Epithelial cell of esophagus (primary cell): ENCODE results near the gene ETV7.
"Not testable (repeated sequence)": the region's sequence is repeated elsewhere in the genome, so short reads cannot be mapped to it uniquely, and the experiment has no call there.

Experiments
- DNase-seq: peaks from one replicate; pipeline ENCODE4 v3.0.0; 2010; ENCODE audit warnings: low read depth
- H3K4me3 ChIP-seq: 2 replicates; pipeline ENCODE4 v1.5.1; 2011; ENCODE audit warnings: mild to moderate bottlenecking, low read length, control low read depth
- CTCF ChIP-seq: IDR thresholded peaks from 2 replicates; pipeline ENCODE4 v1.5.1; 2011; ENCODE audit warnings: low read depth, mild to moderate bottlenecking, low read length, control low read depth, inconsistent platforms; ENCODE audit not compliant: insufficient read depth; ENCODE audit errors: missing control alignments

ETV7 gene

GRCh38 chr6:36343109-36343680, 44.3 kb downstream of the ETV7 start:
- TF ChIP-seq CTCF: no peak
- no peak overlapping the region for H3K4me3 ChIP-seq
- DNase-seq: no peak

GRCh38 chr6:36340618-36341454, 46.6 kb downstream of the ETV7 start:
- peak overlapping the region; percentile 30 for H3K4me3 ChIP-seq
- peak; percentile 57 for DNase-seq
- TF ChIP-seq CTCF: peak; percentile 98

GRCh38 chr6:36340306-36340617, 47.2 kb downstream of the ETV7 start:
- DNase-seq: no peak
- H3K4me3 ChIP-seq: no peak overlapping the region
- TF ChIP-seq CTCF: no peak

- DNase-seq: no peak
- no peak for TF ChIP-seq CTCF
- H3K4me3 ChIP-seq: no peak overlapping the region
Measured at GRCh38 chr6:36339146-36339545, 48.3 kb downstream of the ETV7 start.

- DNase-seq, H3K4me3 ChIP-seq: not testable (repeated sequence)
Measured at GRCh38 chr6:36338223-36338622, 49.2 kb downstream of the ETV7 start.

GRCh38 chr6:36337814-36338213, 49.7 kb downstream of the ETV7 start:
- DNase-seq: no peak
- TF ChIP-seq CTCF: no peak

GRCh38 chr6:36336779-36337241, 50.7 kb downstream of the ETV7 start, which contains the start of gene BNIP5:
BNIP5 (minus strand) TSS chr6:36336888; CDS start chr6:36330690, 6,198 bp downstream.
- TF ChIP-seq CTCF: no peak
- no peak for DNase-seq
- H3K4me3 ChIP-seq: no peak within 1 kb of the TSS

More at GRCh38 chr6:36337814-36338213, 49.7 kb downstream of the ETV7 start:
- H3K4me3 ChIP-seq: no peak overlapping the region
